IPS-18a (cell line): Measurements from ENCODE around the gene GPR137.
"Not testable (repeated sequence)": the region's sequence is repeated elsewhere in the genome, so short reads cannot be mapped to it uniquely, and the experiment has no call there.

Experiments used
- H3K27ac ChIP-seq: one replicate; pipeline ENCODE4 v1.5.1; 2013; ENCODE audit warnings: low read length
- H3K27me3 ChIP-seq: one replicate; pipeline ENCODE4 v1.6.1; 2013; ENCODE audit warnings: mild to moderate bottlenecking, low read length; ENCODE audit not compliant: control insufficient read depth, insufficient read depth
- H3K36me3 ChIP-seq: one replicate; pipeline ENCODE4 v1.6.1; 2013; ENCODE audit warnings: low read depth, low read length; ENCODE audit not compliant: control insufficient read depth
- H3K4me1 ChIP-seq: one replicate; pipeline ENCODE4 v1.6.1; 2013; ENCODE audit warnings: low read depth, low read length; ENCODE audit not compliant: control insufficient read depth
- H3K4me3 ChIP-seq: one replicate; pipeline ENCODE4 v1.5.1; 2013; ENCODE audit warnings: low read length
- H3K9ac ChIP-seq: one replicate; pipeline ENCODE4 v1.6.1; 2013; ENCODE audit warnings: mild to moderate bottlenecking, low read length, moderate library complexity
- H3K9me3 ChIP-seq: one replicate; pipeline ENCODE4 v1.6.1; 2013; ENCODE audit warnings: low read depth, low read length; ENCODE audit not compliant: control insufficient read depth

The GPR137 gene

DNA sequence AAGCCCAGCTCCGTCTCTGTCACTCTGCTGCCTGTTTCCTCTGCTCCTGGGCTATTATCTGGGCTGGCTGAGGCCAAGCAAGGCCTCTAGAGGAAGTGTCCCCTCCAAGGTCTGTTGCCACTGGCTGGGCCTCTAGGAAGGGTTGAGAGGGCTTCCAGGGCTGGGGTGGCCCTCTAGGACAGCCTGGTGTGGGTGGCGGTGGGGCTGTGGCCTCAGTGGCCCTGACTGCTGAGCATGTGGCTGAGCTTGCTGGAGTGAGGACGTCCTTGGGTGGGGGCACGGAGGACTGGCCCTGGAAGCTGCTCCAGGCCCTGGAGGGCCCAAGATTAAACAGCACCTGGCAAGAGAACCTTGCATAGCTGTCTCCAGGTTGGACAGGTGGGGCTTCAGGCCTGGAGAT, 38.3 kb downstream of the GPR137 start:
- not testable (repeated sequence) for H3K27ac ChIP-seq, H3K4me1 ChIP-seq, H3K27me3 ChIP-seq, H3K9me3 ChIP-seq, H3K9ac ChIP-seq, H3K4me3 ChIP-seq
- H3K36me3 ChIP-seq, result peaks cover 11% of the 10 kb centered on the region

GRCh38 chr11:64324692-64325469, 39.2 kb downstream of the GPR137 start:
- no peak overlapping the region for H3K9ac ChIP-seq
- H3K27me3 ChIP-seq, result no peaks in the 10 kb centered on the region
- no peaks in the 10 kb centered on the region for H3K4me1 ChIP-seq
- no peak overlapping the region for H3K27ac ChIP-seq
- H3K4me3 ChIP-seq, result no peak overlapping the region
- peaks cover 11% of the 10 kb centered on the region for H3K36me3 ChIP-seq
- H3K9me3 ChIP-seq, result no peaks in the 10 kb centered on the region

DNA sequence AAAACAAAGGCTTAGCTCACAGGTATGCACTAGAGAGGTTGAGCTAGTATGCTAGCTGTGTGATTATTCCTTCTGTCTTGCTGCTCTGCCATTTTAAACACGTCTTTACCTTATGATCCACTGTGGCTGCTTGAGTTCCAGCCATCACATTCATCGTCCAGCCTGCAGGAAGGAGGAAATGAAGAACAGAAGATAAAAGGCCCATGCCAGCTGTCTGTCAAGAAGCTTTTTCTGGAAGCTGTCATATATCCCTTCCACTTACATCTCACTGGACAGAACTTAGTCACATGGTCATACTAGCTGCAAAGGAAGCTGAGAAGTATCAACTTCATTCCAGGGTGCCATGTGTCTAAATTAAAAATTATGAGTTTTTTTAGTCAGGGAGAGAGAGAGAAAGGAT, 41.7 kb downstream of the GPR137 start:
- no peaks in the 10 kb centered on the region for H3K4me1 ChIP-seq
- no peaks in the 10 kb centered on the region for H3K27me3 ChIP-seq
- no peaks in the 10 kb centered on the region for H3K36me3 ChIP-seq
- H3K27ac ChIP-seq, result no peak overlapping the region
- H3K9me3 ChIP-seq, result no peaks in the 10 kb centered on the region
- H3K9ac ChIP-seq, result no peak overlapping the region
- H3K4me3 ChIP-seq, result no peak overlapping the region

GRCh38 chr11:64327993-64328392, 42.3 kb downstream of the GPR137 start:
- H3K36me3 ChIP-seq, result no peaks in the 10 kb centered on the region
- no peak overlapping the region for H3K27ac ChIP-seq
- no peak overlapping the region for H3K9ac ChIP-seq

GRCh38 chr11:64330888-64331287, 45.2 kb downstream of the GPR137 start:
- no peaks in the 10 kb centered on the region for H3K27me3 ChIP-seq
- no peak overlapping the region for H3K9ac ChIP-seq
- H3K4me3 ChIP-seq, result no peak overlapping the region
- no peaks in the 10 kb centered on the region for H3K36me3 ChIP-seq
- H3K4me1 ChIP-seq, result no peaks in the 10 kb centered on the region
- H3K27ac ChIP-seq, result no peak overlapping the region
- no peaks in the 10 kb centered on the region for H3K9me3 ChIP-seq

More at GRCh38 chr11:64327993-64328392, 42.3 kb downstream of the GPR137 start:
- Histone ChIP-seq H3K4me1 (no peaks in the 10 kb centered on the region), H3K4me3 (no peak overlapping the region), H3K27me3 (no peaks in the 10 kb centered on the region), H3K9me3 (no peaks in the 10 kb centered on the region)

- Histone ChIP-seq H3K4me1 (no peaks in the 10 kb centered on the region), H3K36me3 (no peaks in the 10 kb centered on the region), H3K9ac (no peak overlapping the region), H3K4me3 (no peak overlapping the region), H3K9me3 (no peaks in the 10 kb centered on the region), H3K27me3 (no peaks in the 10 kb centered on the region), H3K27ac (no peak overlapping the region)
Measured at GRCh38 chr11:64331569-64332371, 46.1 kb downstream of the GPR137 start.

DNA sequence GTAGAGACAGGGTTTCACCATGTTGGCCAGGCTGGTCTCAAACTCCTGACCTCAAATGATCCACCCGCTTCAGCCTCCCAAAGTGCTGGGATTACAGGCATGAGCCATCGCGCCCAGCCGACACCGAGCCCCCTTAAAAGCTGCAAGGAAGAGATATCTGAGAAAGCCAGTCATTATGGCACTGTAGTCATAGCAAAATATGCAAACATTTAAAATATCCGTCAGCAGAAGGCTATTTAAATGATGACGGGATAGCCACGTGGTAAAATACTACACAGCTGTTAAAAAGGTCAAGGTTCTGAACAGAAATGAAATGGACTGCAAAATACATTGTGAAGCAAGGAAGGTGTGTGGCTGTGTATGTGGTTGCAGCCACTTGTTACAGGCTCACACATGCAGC, 47.9 kb downstream of the GPR137 start:
- no peak overlapping the region for H3K27ac ChIP-seq
- no peaks in the 10 kb centered on the region for H3K27me3 ChIP-seq
- H3K36me3 ChIP-seq, result no peaks in the 10 kb centered on the region
- H3K4me3 ChIP-seq, result no peak overlapping the region
- no peak overlapping the region for H3K9ac ChIP-seq
- no peaks in the 10 kb centered on the region for H3K9me3 ChIP-seq
- H3K4me1 ChIP-seq, result no peaks in the 10 kb centered on the region

DNA sequence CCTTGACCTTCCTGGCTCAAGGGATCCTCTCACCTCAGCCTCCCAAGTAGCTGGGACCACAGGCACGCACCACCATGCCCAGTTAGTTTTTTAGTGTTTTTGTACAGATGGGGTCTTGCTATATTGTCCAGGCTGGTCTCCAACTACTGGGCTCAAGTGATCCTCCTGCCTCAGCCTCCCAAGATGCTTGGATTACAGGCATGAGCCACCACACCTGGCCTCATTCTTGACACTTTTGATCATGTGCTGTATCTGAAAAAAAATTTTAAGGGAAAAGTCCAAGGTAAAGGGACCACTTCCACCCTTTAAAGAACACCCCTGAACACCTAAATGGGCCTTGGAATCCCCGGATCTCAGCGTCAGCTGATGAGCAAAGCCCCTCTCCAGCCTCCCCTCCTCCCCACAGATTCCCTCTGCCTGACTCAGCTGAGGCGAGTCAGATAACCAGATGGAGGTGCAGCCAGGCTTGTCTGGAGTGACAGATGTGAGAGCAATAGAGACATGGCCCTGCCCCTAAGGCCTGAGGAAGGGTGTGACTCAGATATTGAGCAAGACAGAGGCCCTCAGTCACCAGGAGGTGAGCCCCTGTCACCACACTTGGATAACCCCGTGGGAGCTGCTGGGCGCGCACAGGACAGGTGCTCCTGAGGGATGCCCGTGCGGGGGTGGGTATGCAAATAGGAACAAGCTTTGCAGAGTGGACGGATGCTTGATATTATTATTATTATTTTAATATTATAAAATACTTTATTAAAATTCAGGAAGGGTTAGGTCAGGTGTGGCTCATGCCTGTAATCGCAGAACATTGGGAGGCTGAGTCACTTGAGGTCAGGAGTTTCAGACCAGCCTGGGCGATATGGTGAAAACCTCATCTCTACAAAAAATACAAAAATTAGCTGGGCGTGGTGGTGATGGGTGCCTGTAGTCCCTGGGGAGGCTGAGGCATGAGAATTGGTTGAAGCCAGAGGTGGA, 49.4 kb downstream of the GPR137 start:
- H3K9ac ChIP-seq, result no peak overlapping the region
- no peak overlapping the region for H3K27ac ChIP-seq
- H3K36me3 ChIP-seq, result no peaks in the 10 kb centered on the region
- H3K9me3 ChIP-seq, result no peaks in the 10 kb centered on the region
- H3K4me1 ChIP-seq, result no peaks in the 10 kb centered on the region
- no peaks in the 10 kb centered on the region for H3K27me3 ChIP-seq
- H3K4me3 ChIP-seq, result no peak overlapping the region

GRCh38 chr11:64337538-64338249, 52.0 kb downstream of the GPR137 start:
- Histone ChIP-seq H3K27ac (no peak overlapping the region), H3K4me3 (no peak overlapping the region), H3K4me1 (peaks cover 12% of the 10 kb centered on the region), H3K9ac (no peak overlapping the region), H3K9me3 (no peaks in the 10 kb centered on the region), H3K36me3 (no peaks in the 10 kb centered on the region), H3K27me3 (peaks cover 12% of the 10 kb centered on the region)

DNA sequence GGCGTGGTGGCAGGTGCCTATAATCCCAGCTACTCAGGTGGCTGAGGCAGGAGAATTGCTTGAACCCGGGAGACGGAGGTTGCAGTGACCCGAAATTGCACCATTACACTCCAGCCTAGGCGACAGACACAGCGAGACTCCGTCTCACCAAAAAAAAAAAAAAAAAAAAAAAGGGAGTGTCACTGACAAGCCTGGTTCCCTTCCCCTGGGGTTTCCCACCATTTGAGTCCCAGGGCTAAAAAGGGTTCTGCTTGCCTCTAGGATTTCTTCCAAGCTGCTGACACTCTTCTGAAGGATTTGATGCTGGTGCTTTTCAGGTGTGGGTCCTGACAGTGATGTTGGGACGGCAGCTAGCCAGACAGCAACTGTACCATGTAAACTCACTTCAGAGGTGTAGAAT, 53.1 kb downstream of the GPR137 start:
- Histone ChIP-seq H3K4me1 (peaks cover 12% of the 10 kb centered on the region), H3K9ac (no peak overlapping the region), H3K9me3 (no peaks in the 10 kb centered on the region), H3K27me3 (peaks cover 12% of the 10 kb centered on the region), H3K27ac (no peak overlapping the region), H3K36me3 (no peaks in the 10 kb centered on the region), H3K4me3 (no peak overlapping the region)
